ENCODE results near the gene RASGRF2.

DNA sequence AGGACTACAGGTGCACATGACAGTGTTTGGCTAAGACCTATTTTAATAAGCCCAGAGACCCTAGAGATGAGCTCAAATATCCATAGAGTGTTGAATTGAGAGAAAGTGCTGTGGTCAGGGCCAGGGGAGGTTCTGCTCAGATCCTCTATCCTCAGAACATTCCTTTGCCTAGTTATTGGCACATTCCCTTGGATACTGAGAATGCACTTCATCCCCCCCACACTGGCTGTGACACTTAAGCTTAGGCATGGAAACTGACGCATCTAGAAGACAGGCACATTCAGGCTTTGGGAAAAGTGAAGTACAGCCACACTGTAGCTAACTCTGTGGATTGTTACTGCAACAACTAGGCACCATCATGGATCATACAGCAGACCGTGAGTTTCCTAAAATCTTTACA, 27.1 kb upstream of the RASGRF2 start:
- TF ChIP-seq EZH2 (IDR thresholded peaks at IDR 0.05) (no peak), POLR2AphosphoS5 (IDR thresholded peaks at IDR 0.05; ENCODE audit: borderline replicate concordance, low read depth, low read length) (no peak)
